HS-5 (cell line): ENCODE data around the gene TEPSIN.

ENCODE experiments used
- DNase-seq: peaks from one replicate; pipeline ENCODE4 v3.0.0-alpha.2; 2012; ENCODE audit warnings: low read depth

TEPSIN gene

GRCh38 chr17:81249223-81250040 is 10.6 kb upstream of the TEPSIN start:
- DNase-seq: no peak

DNA sequence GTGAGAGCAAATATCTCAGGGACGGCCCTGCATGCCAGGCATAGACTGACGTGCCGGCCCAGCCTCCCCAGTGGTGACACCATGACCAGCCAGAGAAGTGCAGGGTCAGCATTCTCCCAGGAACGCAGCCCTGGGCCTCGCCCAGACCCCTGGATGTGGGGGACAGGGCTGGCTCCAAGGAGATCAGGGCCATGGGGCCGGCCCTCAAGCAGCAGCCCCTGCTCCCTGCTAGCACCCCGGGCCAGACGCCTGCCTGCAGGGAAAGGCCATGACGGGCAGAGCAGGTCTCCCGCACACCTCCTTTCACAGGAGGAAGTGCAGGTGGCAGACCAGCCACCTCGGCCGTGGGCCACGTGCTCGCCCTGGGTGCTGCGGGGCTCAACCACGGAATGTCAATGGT is 9.8 kb upstream of the TEPSIN start:
- DNase-seq: no peak

DNA sequence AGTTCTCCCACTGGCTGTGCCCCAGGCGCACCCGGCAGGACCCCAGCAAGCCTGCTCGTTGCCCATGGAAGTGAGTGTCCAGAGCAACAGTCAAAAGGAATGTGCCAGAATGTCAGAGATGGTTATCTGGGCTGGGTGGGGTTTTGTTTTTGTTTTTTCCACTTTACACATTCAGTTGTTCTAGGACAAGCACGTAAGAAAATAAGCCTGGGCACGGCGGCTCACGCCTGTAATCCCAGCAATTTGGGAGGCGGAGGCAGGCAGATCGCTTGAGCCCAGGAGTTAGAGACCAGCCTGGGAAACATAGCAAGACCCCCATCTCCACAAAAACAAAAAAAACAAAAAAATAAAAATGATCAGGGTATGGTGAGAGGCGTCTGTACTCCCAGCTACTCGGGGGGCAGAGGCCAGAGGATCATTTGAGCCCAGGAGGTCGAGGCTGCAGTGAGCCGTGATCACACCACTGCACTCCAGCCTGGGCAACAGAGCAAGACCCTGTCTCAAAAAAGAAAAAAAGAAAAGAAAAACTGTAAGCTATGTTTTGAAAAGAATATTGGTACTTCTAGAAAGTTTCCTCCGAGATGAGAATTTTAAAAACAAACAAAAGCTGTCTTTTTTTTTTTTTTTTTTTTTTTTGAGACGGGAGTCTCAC is 8.6 kb upstream of the TEPSIN start:
- no peak for DNase-seq

DNA sequence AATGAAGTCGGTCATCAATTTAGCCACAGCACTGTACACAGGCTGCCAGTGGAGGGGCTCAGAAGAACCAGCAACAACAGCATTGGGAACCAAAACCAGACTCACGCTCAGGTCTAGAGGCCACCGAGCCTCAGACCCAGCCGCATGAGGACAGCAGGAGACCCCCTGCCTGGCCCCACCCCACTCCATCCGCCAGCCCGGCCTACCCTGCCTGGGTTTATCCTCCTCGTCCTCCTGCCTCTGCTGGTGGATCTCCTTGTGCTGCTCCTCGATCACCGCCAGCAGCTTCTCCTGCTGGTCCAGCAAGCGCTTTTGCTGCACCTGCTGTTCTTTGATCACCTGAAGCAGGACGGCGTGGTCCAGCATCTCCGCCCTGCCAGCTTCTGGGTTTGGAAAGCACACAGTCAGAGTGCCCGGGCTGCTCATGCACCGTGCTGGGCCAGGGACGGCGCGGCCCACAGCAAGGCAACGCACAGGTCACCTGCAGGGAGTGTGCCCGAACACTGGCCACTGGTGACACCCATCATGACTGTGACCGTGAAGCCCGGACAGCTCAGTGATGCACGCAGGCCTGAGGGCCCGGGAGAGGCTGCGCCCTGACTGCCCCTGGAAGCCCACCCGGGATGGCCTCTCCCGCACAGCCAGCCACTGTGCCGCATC is 8.0 kb upstream of the TEPSIN start:
- no peak for DNase-seq

GRCh38 chr17:81246343-81246670 is 7.5 kb upstream of the TEPSIN start:
- no peak for DNase-seq

- no peak for DNase-seq
Measured at GRCh38 chr17:81245665-81246342, 6.9 kb upstream of the TEPSIN start.

- DNase-seq: no peak
Measured at GRCh38 chr17:81245024-81245664, 6.3 kb upstream of the TEPSIN start.

GRCh38 chr17:81244358-81245023 is 5.6 kb upstream of the TEPSIN start:
- DNase-seq: no peak

- DNase-seq: no peak
Measured at GRCh38 chr17:81243333-81243664, 4.4 kb upstream of the TEPSIN start.

DNA sequence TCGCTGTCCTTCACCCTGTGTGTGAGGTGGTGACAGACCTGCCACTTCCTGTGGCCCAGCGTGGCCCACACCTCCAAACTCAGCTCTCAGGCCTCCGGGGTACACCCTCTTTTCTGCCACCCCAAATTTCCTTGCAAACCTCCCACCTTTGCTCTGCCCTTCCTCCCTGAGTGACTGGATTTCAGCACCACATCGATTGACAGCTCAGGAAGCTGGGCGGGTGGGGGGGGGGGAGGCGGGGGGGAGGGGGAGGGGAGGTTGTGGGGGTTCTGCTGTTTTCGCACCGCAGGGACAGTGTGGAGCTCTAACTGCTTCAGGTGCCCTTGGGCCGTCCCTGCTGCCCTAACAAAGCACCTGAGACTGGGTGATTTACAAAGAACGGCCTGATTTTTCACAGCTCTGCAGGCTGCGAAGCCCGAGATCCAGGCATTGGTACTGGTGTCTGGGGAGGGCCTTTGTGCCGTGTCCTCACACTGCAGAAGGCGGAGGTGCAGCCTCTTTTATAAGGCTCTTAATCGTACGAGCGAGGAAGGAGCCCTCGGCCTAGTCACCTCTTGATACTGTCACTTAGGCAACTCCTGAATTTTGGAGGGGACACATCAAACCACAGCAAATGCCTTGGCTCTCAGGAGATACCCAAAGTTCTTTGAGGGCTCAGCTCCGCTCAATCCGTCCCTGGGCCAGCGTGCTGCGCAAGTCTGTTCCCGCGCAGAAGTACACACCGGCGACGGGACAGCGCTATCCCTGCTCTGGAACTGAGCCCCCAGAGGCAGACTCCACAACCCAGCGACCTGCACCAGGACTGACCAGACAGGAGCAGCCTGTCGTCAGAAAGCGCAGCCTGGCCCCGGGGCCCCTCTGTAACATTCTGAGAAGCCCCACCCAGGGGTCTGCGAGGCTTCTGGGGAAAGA is 3.8 kb upstream of the TEPSIN start:
- no peak for DNase-seq

DNA sequence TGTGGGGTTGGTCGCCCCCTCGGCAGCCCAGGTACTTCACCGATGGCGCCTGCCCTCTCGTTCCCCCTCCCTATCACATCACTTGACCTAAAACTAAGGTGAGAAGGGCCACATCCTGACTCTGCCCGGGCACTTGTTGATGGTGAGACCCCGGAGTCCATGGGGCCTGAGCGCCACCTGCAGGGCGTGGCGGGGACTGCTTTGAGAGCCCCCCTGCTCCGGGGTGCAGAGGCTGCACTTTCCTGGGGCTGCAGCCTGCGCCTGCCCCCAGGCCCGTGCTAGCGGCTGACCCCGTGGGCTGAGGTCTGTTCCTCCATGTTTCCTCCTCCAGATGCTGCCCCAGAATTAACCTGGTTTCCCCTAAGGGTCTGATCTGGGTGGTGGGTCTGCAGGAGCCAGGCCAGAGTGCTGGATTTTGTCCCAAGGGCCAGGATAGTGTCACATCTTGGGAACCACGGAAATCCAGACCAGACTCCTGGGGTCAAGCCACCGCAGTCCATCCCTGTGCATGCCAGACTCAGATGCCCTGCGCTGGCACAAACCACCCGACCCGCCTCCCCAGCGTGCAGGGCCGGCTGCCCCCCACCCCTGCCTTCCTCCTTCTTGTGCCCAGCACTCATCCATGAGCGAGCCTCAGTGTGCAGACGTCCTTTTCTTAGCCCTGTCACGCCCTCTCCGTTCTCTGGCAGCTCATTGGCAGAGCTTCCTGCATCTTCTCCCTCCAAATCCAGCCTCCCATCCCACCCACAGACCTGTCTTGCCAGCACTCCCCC is 3.0 kb upstream of the TEPSIN start:
- DNase-seq: no peak

- no peak for DNase-seq
Measured at GRCh38 chr17:81241203-81241602, 2.3 kb upstream of the TEPSIN start.

DNA sequence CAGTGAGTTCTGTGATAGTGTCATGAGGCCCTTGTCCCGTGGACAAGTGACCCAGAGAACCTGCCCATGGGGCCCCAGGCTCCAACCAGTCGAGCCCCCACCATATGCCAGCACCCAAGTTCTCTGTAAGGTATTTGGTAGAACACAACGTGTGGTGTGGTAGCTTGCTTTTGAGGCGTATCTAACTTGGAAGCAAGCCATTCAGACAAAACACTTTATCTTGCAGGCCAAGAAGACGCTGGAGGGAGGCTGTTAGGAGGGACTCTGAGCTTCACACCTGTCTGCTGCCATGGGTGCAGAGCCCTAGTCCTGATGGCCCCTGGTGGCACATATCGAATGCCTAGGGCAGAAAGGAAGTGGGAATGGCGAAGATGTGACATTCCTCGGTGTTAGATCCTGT is 1.9 kb upstream of the TEPSIN start:
- DNase-seq: no peak

DNA sequence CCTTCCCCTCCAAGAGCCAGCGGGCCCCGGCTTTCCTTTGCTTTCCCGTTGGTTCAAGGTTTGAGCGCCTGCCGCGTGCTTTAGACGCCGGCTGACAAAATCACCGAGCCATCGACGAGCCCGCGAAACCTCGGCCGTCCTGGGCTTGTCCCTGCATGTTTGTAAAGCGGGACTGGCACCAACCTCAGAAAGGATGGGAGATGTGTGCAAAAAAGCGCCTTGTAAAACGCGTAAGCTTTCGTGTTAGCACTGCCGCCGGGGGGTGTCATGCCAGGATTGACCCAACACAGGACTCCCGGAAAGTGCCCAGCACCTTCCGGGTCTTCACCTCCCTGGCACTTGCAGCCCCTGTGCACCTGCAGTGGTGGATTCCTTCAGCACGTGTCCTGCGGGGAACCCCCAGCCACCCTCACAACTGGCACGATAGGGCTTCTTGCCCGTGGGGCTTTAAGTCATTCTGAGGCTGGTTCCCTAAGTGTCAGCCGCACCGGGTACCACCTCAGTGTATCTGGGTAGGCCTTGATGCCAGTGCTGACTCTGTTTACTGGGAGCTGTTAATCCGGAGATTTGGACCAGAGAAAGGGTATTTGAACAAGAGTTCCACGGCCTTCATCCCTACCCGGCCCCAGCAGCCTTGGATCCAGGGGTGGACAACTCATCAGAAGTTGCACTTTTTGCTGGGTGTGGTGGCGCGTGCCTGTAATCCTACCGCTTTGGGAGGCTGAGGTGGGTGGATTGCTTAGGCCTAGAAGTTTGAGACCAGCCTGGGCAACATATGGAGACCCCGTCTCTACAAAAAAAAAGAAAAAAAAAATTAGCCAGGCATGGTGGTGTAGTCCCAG is 1.1 kb upstream of the TEPSIN start:
- DNase-seq: no peak

DNA sequence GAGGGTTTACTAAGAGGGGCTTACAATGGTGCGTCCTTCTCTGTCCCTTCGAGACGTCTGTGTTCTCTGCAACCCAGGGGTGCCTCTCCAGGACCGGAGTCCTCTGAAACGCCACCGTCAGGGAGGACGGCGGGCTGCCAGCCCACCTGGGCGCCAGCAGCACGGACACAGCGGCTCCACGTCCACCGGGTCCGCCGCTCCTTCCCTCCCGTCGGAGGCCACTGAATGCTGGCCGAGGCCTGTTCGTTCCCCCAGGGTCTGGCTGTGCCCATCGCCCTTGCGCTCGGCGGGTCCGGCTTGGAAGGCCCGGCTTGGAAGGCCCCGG is 403 bp downstream of the TEPSIN start:
- no peak for DNase-seq

DNA sequence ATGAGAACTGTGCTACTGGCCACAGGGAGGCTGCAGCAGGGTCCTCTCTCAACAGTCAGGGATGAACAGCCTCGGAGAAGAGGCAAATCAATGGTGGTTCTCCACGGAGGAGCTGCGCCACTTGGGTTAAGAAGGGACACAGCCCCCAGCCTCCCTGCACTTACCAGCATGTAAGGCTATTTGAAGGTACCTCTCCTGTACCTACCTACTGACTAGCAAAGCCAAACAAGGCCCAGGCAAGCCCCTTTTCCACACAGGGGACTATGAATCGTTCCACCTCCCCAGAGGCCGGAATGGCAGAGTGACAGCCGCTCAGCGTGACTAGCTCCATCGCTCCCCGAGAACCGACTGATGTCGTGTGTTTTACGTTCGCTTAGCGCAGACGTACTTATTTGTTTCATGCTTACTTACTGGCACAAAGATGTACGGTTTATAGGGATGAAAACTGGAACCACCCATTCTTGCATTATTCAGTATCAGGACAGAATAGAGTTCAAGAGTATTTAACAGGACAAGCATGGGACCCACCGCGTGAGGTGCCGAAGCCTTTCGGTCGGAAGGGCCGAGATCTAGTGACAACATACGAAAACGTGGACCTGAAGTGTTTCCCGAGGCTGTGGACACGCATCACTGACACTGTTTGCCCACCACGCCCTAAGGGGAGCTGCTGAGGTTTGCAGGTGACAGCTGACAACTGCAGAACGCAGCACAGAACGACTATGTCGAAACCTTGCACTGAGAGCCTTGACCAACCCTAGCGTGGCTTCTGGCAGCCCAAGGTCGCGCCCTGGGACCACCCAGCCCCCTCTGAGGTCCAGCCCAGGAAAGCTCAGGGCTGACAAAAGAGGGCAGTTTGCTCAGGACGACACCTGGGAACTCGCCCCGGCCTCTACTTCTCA is 1.0 kb downstream of the TEPSIN start:
- DNase-seq: no peak

GRCh38 chr17:81236784-81237183 is 2.1 kb downstream of the TEPSIN start:
- DNase-seq: no peak
